Anterior cingulate cortex (tissue), 58 donors: ENCODE measurements around the gene STX16.

Source experiments
- DNase-seq, 58 donors: peaks; one replicate each; lab custom pipeline; 2025; lab: John Stamatoyannopoulos, UW

The STX16 gene

GRCh38 chr20:58670102-58670501, 19.0 kb downstream of the STX16 start:
- DNase-seq, result no peak

GRCh38 chr20:58670659-58671058, 19.6 kb downstream of the STX16 start:
- DNase-seq, result no peak

DNA sequence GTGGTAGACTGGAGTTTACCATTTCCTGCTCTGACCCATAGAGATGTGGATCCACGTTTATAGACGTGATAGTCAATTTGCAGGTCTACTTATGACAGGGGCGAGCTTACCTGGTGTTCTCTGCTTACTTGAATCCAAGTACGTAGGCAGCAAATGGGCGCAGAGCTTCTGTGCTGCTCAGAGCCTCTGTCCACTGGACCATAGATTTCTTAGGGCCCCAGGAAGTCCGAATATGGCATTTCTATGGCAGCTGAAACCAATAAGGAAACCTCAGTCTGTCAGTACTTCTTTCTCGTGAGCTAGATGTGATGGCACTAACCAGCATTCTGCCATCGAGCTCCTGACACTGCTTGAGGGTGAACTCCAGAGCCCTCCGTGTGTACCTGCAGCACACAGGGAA, 22.0 kb downstream of the STX16 start:
- no peak for DNase-seq

DNA sequence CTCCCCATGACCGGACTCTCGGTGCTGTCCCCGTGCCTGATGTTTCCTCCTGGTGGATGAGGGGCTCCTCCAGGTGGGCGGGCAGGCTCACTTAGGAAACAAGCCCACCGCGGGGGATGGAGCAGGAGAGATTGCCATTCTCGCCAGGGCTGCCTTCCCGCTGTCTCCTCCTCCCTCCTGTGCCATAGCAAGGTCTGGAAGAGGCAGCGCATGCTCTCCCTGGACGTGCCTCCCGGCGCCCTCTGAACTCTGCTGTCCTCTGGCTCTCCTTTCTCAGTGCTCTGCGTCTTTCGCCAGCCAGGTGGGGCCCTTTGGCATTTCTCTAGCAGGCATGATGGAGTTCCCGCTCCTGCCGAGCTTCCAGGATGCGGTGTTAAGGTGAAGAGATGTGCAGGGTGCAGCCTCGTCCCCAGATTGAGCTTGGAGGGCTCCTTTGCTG, 24.1 kb downstream of the STX16 start:
- no peak for DNase-seq

DNA sequence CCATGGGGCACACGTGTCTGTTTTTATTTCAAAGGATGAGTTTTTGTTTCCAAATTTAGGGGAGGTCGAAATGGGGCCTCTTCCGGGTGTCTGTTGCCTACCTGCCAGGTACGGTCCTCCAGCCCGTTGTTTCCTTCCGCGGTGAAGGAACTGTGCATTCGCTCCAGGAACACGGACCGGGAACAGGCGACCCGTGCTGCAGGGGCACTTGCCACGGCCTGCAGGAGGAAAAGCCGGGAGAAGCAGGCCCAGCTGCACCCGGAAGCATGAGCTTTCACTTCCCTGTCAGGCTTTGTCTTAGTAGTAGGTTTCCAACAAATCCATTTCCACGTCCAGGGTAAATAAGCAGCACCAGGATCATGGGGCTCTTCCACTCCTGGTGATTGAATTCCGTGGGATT, 24.6 kb downstream of the STX16 start:
- no peak for DNase-seq

- DNase-seq, result no peak
These were observed 25.1 kb downstream of the STX16 start for GRCh38 chr20:58676161-58676560.

- DNase-seq, result no peak
These were observed 26.1 kb downstream of the STX16 start for GRCh38 chr20:58677079-58677604.

DNA sequence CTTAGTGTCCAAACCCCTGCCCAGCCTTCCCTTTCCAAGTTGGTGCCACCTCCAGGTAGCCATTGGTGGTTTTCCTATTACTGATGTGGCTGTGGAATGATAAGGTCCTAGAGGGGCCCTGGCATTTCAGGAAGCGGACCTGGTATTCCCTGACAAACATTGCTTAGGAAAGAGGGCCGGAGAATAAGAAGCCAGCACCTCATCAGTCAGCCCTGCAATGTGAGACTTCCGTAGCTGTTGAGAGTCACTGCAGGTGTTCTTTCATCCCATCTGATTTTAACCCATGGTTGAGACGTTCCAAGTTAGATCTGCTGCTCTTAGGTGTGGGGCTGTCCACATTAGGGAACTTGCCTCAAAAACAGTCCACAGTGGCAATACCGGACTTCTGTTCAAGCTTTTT, 26.7 kb downstream of the STX16 start:
- no peak for DNase-seq

DNA sequence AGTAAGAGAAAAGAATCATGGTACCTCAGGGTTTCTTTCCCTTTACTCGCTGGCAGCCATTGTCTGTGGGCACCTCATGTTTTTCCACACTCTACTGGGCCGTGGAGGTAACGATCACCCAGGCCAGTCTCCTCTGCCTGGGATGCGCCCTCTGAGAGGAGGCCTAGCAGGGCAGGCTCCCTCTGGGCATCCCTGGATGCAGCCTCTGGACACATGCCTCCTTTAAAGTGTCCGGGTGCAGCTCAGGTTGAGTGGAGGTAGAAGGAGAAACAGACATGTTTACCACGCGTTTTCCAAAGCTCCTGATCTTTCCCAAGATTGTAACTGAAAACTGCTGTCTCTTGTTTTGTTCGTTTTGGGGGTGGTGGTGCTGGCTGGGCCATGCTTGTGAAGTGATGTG, 27.7 kb downstream of the STX16 start:
- no peak for DNase-seq

DNA sequence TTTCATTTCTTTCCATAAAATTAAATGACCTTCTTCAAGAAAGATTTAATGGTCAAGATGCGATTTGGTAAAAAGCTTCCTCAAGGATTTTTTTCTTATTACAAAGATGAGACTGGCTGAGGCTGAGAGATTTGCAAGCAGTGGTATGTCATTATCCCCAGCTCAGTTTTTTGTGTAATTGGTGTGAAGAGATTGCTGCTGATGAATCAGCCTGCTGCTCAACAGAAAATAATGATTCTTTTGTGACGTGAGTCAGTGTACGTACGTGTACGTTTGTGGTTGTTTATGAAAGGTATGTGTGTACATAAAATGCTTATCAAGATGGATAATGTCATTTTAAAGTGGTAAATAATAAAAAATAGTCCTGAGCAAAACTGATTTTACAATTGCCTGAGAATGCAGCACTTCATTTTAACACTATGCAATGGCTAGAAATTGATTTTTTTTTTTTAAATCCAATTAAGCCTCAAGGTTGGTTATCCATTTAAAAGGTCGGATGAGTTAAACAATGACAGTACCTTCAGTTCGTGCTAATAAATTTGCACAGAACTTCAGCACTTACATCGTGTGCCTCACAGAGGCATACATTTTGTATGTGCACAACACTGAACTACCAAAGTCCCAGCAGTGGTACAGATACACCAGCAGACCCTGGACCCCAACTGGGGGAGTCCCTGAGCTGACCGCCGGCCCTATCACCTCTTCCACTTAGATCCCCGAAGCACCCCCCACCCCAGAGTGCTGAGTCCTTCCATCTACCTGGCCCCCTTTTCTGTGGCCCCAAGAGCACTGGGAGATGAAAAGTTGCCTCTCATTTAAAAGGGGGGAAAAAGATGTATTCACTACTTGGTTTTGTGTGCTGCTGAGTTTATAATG, 31.8 kb downstream of the STX16 start:
- no peak for DNase-seq

DNA sequence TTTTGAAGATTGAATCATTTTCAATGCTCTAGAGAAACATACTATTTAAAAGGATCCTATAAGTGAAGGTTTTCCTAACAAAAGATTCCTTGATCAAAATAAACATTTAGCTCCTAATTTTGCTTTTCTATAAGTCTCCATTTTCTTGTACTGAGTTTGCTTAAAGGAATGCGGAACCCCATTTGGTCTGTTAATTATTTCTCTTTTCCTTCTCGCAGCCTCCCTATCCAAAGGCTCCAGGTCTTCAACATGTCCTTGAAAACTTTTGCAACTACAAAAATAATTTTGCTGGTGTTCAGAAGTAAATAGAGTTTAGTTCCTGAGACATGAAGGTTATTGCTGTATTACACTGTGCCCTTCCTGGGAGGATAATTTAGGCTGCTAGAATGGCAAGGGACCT, 33.2 kb downstream of the STX16 start:
- no peak for DNase-seq

DNA sequence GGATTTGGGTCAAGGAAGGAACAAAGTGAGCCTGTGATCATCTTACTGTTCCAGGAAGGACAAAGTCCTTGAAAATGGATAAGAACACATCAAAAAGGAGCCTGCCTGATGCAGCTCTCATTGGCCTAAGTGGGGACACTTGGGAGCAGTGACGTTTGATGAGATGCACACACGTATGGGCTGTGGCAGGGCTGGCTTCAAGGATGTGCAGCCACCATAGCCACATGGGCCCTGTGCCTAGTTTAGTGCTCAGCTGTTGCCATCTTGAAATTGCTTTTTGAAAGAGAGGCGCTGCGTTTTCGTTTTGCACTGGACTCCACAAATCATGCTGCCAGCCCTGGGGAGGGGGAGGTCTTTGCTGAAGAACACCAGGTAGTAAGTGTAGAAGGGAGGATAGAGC, 34.9 kb downstream of the STX16 start:
- no peak for DNase-seq

- no peak for DNase-seq
These were observed 37.3 kb downstream of the STX16 start for GRCh38 chr20:58688414-58688813.

DNA sequence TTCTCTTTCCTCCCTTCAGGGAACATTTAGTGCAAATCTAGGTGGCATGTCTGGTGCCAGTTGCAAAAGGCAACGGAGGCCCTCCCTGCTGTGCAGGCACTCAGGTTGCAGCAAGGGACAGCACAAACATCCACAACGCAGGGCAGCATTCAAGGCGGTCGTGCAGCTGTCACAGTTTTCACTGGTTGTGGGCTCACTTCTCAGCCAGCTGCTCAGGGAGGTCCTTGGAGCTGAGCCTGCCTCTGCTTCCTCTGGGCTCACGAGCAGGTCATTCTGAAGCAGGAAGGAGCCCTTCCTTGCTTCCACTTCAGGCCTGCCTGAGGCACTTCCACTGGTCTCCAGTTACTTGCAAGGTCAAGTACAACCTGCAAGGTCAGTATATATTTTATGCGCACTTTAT, 37.8 kb downstream of the STX16 start:
- DNase-seq, result peak in 7 of 58 donors; percentile 10 to 55 (median 32)

GRCh38 chr20:58690396-58691135, 39.5 kb downstream of the STX16 start:
- peak in 9 of 58 donors; percentile 5 to 60 (median 23) for DNase-seq

GRCh38 chr20:58691773-58692578, 40.9 kb downstream of the STX16 start:
- no peak for DNase-seq

- peak in 11 of 58 donors; percentile 13 to 43 (median 29) for DNase-seq
These were observed 41.6 kb downstream of the STX16 start, which contains the start of gene NPEPL1 for GRCh38 chr20:58692579-58693225. TSS of gene NPEPL1 (plus strand) at chr20:58692800. CDS start at chr20:58692901, 101 bp downstream.

DNA sequence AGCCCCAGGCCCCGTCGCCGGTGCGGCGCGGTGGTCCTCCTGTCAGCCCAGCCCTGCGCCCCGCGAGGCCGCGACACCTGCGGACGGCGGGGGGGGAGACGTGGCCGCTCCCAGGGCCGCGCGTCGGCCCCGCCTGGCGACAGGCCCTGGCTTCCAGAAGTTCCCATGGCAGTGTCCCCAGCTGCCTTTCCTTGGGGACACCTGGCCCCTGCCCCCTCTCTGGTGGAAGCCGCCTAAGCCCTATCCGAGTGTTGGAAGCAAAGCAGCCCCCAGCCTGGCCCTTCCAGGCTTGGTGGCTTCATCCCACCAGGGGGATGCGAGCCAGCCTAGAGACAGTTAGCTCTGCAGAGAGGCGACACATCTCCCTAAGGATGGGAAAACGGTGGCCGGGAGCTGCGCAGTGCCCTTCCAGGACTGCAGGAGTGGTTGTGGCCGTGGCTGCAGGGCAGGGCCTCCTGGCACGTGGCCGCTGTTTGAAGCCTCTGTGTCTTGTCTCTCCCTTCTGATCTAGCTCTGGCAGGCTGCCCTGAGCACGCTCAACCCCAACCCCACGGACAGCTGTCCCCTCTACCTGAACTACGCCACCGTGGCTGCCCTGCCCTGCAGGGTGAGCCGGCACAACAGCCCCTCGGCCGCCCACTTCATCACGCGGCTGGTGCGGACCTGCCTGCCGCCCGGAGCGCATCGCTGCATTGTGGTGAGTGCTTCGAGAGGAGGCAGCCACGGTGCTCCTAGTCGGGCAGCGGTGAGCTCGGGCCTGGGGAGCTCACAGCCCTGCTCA, 42.3 kb downstream of the STX16 start:
- DNase-seq, result no peak
